Activated CD4-positive, CD25-positive, alpha-beta regulatory T cell treated with anti-CD3 and anti-CD28 coated beads, Interleukin-2, amount 50 U/mL, for 72 hours (primary cell): Measurements from ENCODE around the gene PML.
"Not testable (repeated sequence)": the region's sequence is repeated elsewhere in the genome, so short reads cannot be mapped to it uniquely, and the experiment has no call there.

Experiments
- DNase-seq: peaks from one replicate; pipeline ENCODE4 v3.0.0; 2021

The PML gene

GRCh38 chr15:74062236-74062635 is 67.7 kb downstream of the PML start:
- no peak for DNase-seq

GRCh38 chr15:74062671-74063070 is 68.2 kb downstream of the PML start:
- DNase-seq, result no peak

GRCh38 chr15:74063425-74064146 is 69.1 kb downstream of the PML start:
- DNase-seq, result not testable (repeated sequence)

- not testable (repeated sequence) for DNase-seq
Measured at GRCh38 chr15:74064183-74064582, 69.7 kb downstream of the PML start.

GRCh38 chr15:74064822-74065221 is 70.3 kb downstream of the PML start:
- DNase-seq, result peak; percentile 14

GRCh38 chr15:74065684-74066411 is 71.3 kb downstream of the PML start:
- DNase-seq, result peak; percentile 64

- not testable (repeated sequence) for DNase-seq
Measured at GRCh38 chr15:74071645-74072044, 77.1 kb downstream of the PML start.

GRCh38 chr15:74072132-74072531 is 77.6 kb downstream of the PML start:
- not testable (repeated sequence) for DNase-seq

GRCh38 chr15:74072614-74073337 is 78.3 kb downstream of the PML start:
- DNase-seq, result not testable (repeated sequence)

- DNase-seq, result not testable (repeated sequence)
Measured at GRCh38 chr15:74075781-74076180, 81.3 kb downstream of the PML start.

- DNase-seq, result not testable (repeated sequence)
Measured at GRCh38 chr15:74082450-74082849, 87.9 kb downstream of the PML start, which contains the start of gene GOLGA6A. TSS of gene GOLGA6A (minus strand) at chr15:74082550. CDS start at chr15:74082509, 41 bp downstream.

- DNase-seq, result not testable (repeated sequence)
Measured at GRCh38 chr15:74094567-74094966, 100.1 kb downstream of the PML start.

GRCh38 chr15:74095610-74096009 is 101.1 kb downstream of the PML start:
- DNase-seq, result not testable (repeated sequence)

GRCh38 chr15:74096753-74097474 is 102.4 kb downstream of the PML start:
- not testable (repeated sequence) for DNase-seq
